GM12864 (cell line): Measurements from ENCODE around the gene PPP1R12B.

Experiments used
- DNase-seq: peaks from one replicate; pipeline ENCODE4 v3.0.0-alpha.2; 2011; ENCODE audit warnings: low read depth
- H3K4me3 ChIP-seq: 2 replicates; pipeline ENCODE4 v1.5.1; 2011; ENCODE audit warnings: mild to moderate bottlenecking, low read depth, low read length, control low read depth
- CTCF ChIP-seq: IDR thresholded peaks from 2 replicates; pipeline ENCODE4 v1.5.1; 2011; ENCODE audit warnings: low read depth, mild to moderate bottlenecking, moderate library complexity, low read length, control low read depth, inconsistent platforms; ENCODE audit errors: missing control alignments

PPP1R12B gene

DNA sequence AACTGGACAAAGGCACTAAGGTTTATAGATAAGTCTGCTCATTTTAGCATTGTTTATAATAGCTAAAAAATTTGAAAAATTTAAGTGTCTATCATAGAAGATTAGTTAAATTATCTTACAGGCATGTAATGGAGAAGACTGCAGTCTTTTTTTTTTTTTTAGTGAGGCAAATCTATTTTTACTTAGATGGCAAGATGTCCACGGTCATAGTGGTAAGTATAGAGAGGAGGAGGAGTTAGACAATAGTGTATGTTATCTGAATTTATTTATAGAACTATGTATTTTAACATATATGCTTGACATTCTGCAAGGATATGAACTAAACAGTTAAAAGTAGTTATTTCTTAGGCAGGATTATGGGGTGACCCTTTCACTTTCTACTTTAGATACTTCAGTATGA lies 212.7 kb downstream of the PPP1R12B start:
- DNase-seq: no peak
- TF ChIP-seq CTCF: no peak
- no peak overlapping the region for H3K4me3 ChIP-seq

DNA sequence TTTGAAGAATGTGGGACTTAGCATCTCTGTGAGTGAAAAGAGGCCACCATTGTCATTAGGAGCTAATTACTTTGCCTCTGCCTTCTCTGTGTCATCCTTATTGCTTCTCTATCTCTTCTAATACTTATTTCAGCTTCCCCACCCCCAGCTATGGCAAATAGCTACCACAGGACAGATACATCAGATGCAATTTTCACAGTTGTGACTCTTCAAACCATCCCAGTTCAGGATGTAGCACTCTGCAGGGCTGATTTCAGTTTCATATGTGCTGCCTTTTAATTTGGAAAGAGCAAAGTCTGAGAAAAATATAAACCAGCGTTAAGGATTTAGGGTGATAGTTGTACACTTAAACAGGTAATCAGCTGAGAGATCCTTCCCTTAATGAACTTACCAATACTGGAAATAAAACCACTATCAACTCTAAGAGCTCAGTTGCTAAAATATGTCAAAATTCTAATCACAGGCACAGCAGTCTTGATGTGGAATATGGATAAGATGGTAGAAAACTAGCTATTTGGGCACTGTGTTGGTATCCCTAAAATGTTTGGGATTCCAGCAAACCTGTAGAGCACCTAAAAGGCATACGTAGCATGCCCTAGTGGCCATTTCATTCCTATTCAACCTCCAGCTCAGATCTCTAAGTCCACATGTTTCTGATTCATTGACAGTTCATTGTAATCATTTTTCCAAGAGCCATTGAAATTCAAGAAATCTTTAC lies 213.4 kb downstream of the PPP1R12B start:
- TF ChIP-seq CTCF: peak; percentile 6
- no peak for DNase-seq
- H3K4me3 ChIP-seq: no peak overlapping the region

GRCh38 chr1:202562444-202563060 lies 214.1 kb downstream of the PPP1R12B start:
- DNase-seq: no peak
- no peak overlapping the region for H3K4me3 ChIP-seq
- no peak for TF ChIP-seq CTCF

DNA sequence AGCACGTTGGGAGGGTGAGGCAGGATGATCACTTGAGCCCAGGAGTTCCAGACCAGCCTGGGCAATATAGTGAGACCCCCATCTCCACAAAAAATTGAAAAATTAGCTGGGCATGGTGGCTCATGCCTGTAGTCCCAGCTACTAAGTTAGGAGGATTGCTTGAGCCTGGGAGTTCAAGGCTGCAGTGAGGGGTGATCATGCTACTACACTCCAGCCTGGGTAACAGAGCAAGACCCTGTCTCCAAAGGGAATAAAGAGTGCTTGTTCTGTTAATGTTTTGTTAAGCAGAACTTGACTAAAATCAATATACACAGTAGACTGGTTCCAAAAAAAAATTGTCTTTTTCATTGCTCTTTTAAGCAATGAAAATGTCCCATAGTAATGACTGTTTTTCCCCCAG lies 215.3 kb downstream of the PPP1R12B start:
- H3K4me3 ChIP-seq: no peak overlapping the region
- no peak for DNase-seq
- no peak for TF ChIP-seq CTCF

DNA sequence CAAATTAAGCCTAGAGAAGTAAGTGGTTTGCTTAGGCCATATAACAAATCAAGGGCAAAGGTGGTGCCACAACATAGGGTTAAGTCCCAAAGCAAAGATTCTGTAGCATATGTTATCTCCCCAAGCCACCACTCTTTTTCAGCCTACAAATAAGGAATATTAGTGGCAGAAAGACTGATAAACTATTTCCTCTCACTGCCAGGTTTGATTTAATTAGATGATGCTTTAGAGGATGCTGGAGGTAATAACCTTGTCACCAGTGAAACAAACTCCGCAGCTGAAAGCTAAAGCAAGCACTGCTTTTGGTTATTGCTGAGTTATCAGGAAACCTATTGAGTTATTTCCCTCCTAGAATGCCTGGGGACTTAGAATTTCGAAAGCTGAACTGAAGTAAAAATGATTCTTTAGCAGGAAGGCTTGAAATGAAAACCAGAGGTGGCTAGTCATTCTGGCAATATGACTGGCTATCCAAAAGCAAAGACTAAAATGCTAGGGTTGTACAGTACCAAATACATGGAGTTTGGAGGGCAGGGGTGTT lies 216.5 kb downstream of the PPP1R12B start:
- no peak for DNase-seq
- H3K4me3 ChIP-seq: no peak overlapping the region
- no peak for TF ChIP-seq CTCF

- peak; percentile 72 for DNase-seq
- no peak overlapping the region for H3K4me3 ChIP-seq
- TF ChIP-seq CTCF: peak; percentile 15
Measured at GRCh38 chr1:202565890-202566602, 217.5 kb downstream of the PPP1R12B start.
